Gastroesophageal sphincter (tissue), 3 donors: ENCODE measurements around the gene ITGBL1.

Source experiments
- CTCF ChIP-seq, 4 experiments: fragments of 200-600 bp in 2 of 4; fragments of 450-650 bp in 2 of 4; sonication (generic) in 1 of 4; IDR thresholded peaks; one replicate each; pipeline ENCODE4 v1.5.1; 2017 to 2019; ENCODE audit warnings: antibody characterized with exemption in 4 of 4, mild to moderate bottlenecking in 2 of 4, moderate library complexity in 2 of 4
- EP300 ChIP-seq: sonication (generic); formaldehyde crosslinking; IDR thresholded peaks from one replicate; pipeline ENCODE4 v1.6.1; 2017; ENCODE audit warnings: antibody characterized with exemption, mild to moderate bottlenecking
- POLR2A ChIP-seq, 2 donors: fragments of 450-650 bp; IDR thresholded peaks; one replicate each; pipeline ENCODE4 v1.6.1; 2017; ENCODE audit warnings: antibody characterized with exemption in 2 of 2, mild to moderate bottlenecking in 2 of 2, moderate library complexity in 1 of 2
- POLR2AphosphoS5 ChIP-seq: sonication (generic); formaldehyde crosslinking; IDR thresholded peaks from one replicate; pipeline ENCODE4 v1.6.1; 2017; ENCODE audit warnings: antibody characterized with exemption

GRCh38 chr13:101714195-101714594 is 261.7 kb downstream of the ITGBL1 start:
- TF ChIP-seq POLR2A (IDR thresholded peaks at IDR 0.05) = no peak
- TF ChIP-seq CTCF (IDR thresholded peaks at IDR 0.05) = no peak
- no peak for TF ChIP-seq POLR2AphosphoS5
- TF ChIP-seq EP300 = no peak
